Esophagus muscularis mucosa (tissue), 4 donors: ENCODE data around the gene NEK11. TPM values are rescaled to one million over a fixed set of nuclear protein-coding genes. Genes with fewer than 3 reads are reported as not detected.

Experiments
- DNase-seq: peaks from one replicate; pipeline ENCODE4 v3.0.0-alpha.2; 2017; ENCODE audit errors: extremely low spot score
- H3K27ac ChIP-seq, 4 donors: fragments of 200-600 bp; sonication (generic); replicated peaks in 1 of 4; 1 replicate in 3 of 4; 2 replicates in 1 of 4; pipeline ENCODE4 v1.5.1; 2016 to 2019; ENCODE audit warnings: mild to moderate bottlenecking in 1 of 4
- H3K27me3 ChIP-seq, 4 donors: fragments of 200-600 bp; sonication (generic); one replicate each; pipeline versions ENCODE4 v1.5.1 to v1.6.0; 2016 to 2019
- H3K36me3 ChIP-seq, 4 donors: fragments of 200-600 bp; sonication (generic); one replicate each; pipeline ENCODE4 v1.5.1; 2016 to 2019
- H3K4me1 ChIP-seq, 4 donors: fragments of 200-600 bp; sonication (generic); one replicate each; pipeline ENCODE4 v1.5.1; 2016 to 2019
- H3K4me3 ChIP-seq, 4 donors: fragments of 200-600 bp; sonication (generic); 1 replicate in 2 of 4; 2 replicates in 2 of 4; pipeline ENCODE4 v1.5.1; 2016 to 2019; ENCODE audit warnings: mild to moderate bottlenecking in 4 of 4, moderate library complexity in 1 of 4
- H3K9me3 ChIP-seq, 4 donors: fragments of 200-600 bp; sonication (generic); 1 replicate in 3 of 4; 2 replicates in 1 of 4; pipeline ENCODE4 v1.5.1; 2016 to 2019
- EP300 ChIP-seq: sonication (generic); formaldehyde crosslinking; IDR thresholded peaks from one replicate; pipeline ENCODE4 v1.6.1; 2017; ENCODE audit warnings: antibody characterized with exemption
- POLR2A ChIP-seq: fragments of 450-650 bp; IDR thresholded peaks from one replicate; pipeline ENCODE4 v1.6.1; 2017; ENCODE audit warnings: antibody characterized with exemption, moderate library complexity, mild to moderate bottlenecking, low read depth
- POLR2AphosphoS5 ChIP-seq, 2 donors: sonication (generic); formaldehyde crosslinking; IDR thresholded peaks; one replicate each; pipeline ENCODE4 v1.6.1; 2017; ENCODE audit warnings: antibody characterized with exemption in 2 of 2
- WGBS: methylation state at CpG from one replicate; pipeline ENCODE4 v1.1.5; 2018; 5-methylcytosine and 5-hydroxymethylcytosine counted together
- intact Hi-C: fragments of 100-400 bp; cut with DNase I; formaldehyde crosslinking; loops from one replicate; pipeline ENCODE4 v1.15.1; 2023
- total RNA-seq, 4 donors: library from RNA; depleted of rRNA; stranded (reverse); fragments of >200 nt; gene quantifications; one replicate each; pipeline versions ENCODE4 v1.1.0 to v1.2.1, GENCODE V29; 2016
- TF ChIP-seq, protein P1 (sequence below), 3 experiments: fragments of 200-600 bp in 2 of 3; fragments of 450-650 bp in 1 of 3; sonication (generic) in 2 of 3; IDR thresholded peaks; one replicate each; pipeline ENCODE4 v1.5.1; 2017 to 2019; ENCODE audit warnings: antibody characterized with exemption in 3 of 3, mild to moderate bottlenecking in 2 of 3, moderate library complexity in 1 of 3

NEK11 gene
- total RNA-seq, 4 donors from 2014 or later, result 5.4 to 12.0 (median 6.8) TPM

DNA sequence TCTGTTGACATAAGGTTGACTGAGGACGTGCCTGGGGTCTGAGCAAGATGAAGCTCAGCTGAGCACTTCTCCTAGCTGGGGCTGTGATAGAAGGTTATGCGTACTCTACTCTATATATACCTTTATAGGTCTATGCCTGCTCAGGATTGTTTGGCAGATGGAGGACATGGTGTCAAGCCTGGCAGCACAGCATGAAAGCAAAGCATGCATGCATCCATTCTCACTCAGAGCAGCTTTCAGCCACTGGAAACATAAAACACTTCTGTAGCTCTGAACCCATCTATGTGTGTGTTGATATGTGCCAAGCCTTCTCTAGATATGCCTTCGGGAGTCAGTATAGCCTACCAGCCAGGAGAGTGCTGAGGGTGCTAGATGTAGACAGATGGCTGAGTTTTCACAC is 212.6 kb downstream of the NEK11 start:
- Histone ChIP-seq H3K4me1 (no peaks in the 10 kb centered on the region), H3K36me3 (peaks cover 0 to 4% (median under 1%) of the 10 kb centered on the region in 4 donors), H3K27ac (no peak overlapping the region), H3K27me3 (no peaks in the 10 kb centered on the region), H3K4me3 (no peak overlapping the region), H3K9me3 (no peaks in the 10 kb centered on the region)
- TF ChIP-seq POLR2A (no peak), POLR2AphosphoS5 (IDR thresholded peaks at IDR 0.05) (no peak), EP300 (no peak)
- TF ChIP-seq, protein P1, sequence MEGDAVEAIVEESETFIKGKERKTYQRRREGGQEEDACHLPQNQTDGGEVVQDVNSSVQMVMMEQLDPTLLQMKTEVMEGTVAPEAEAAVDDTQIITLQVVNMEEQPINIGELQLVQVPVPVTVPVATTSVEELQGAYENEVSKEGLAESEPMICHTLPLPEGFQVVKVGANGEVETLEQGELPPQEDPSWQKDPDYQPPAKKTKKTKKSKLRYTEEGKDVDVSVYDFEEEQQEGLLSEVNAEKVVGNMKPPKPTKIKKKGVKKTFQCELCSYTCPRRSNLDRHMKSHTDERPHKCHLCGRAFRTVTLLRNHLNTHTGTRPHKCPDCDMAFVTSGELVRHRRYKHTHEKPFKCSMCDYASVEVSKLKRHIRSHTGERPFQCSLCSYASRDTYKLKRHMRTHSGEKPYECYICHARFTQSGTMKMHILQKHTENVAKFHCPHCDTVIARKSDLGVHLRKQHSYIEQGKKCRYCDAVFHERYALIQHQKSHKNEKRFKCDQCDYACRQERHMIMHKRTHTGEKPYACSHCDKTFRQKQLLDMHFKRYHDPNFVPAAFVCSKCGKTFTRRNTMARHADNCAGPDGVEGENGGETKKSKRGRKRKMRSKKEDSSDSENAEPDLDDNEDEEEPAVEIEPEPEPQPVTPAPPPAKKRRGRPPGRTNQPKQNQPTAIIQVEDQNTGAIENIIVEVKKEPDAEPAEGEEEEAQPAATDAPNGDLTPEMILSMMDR (IDR thresholded peaks at IDR 0.05), result no peak
- WGBS, result 86% methylated on average over 3 of the region's 3 CpGs
- intact Hi-C loops, result no loop called here
- DNase-seq, result no peak

DNA sequence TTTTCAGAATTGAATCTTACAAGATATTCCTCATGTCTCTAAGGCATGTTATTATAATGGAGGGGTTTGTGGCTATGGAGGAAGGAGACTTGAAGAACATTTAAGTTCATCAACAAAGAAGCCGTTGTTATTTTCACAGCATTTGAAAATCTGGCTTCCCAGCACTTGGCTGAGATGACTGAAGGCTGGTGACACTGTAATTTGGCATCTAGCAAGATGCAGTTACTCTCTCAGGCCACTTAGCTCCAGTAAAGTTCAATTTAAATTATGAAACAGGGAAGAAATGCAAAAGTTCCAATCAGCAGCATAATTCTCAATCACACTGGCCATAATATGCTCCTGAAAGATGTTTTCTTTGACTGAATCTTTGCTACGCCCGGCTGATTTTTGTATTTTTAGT is 215.5 kb downstream of the NEK11 start:
- no peaks in the 10 kb centered on the region for H3K4me1 ChIP-seq
- H3K27me3 ChIP-seq, result no peaks in the 10 kb centered on the region
- intact Hi-C loops, result no loop called here
- peaks cover 0 to 6% (median 5%) of the 10 kb centered on the region in 4 donors for H3K36me3 ChIP-seq
- no peak overlapping the region for H3K27ac ChIP-seq
- H3K9me3 ChIP-seq, result no peaks in the 10 kb centered on the region
- DNase-seq, result no peak
- WGBS, result 95% methylated on average over 3 of the region's 3 CpGs
- no peak overlapping the region for H3K4me3 ChIP-seq
- TF ChIP-seq EP300 (no peak), POLR2A (no peak), POLR2AphosphoS5 (IDR thresholded peaks at IDR 0.05) (no peak)
- TF ChIP-seq, protein P1 (IDR thresholded peaks at IDR 0.05), result no peak

DNA sequence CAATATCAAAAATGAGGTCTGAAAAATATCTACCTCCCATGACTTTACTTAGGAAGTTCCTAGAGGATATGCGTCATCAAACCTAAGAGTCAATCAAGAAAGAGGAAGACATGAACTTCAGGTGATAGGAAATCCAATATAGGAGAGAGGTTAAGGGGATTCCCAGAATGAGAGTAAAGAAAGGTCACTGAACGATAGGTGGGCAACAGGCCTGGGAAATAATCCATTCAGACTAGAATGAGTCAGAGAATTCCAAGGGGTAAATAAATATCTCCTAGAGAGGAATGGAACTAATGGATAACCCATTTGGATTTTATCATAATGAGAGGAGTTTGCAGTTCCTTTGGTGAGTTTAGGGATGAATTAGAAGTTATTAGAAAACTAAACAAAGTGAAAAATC is 223.8 kb downstream of the NEK11 start:
- no peak overlapping the region for H3K4me3 ChIP-seq
- DNase-seq, result no peak
- H3K9me3 ChIP-seq, result no peaks in the 10 kb centered on the region
- intact Hi-C loops, result no loop called here
- H3K36me3 ChIP-seq, result no peaks in the 10 kb centered on the region
- TF ChIP-seq POLR2AphosphoS5 (IDR thresholded peaks at IDR 0.05) (no peak), EP300 (no peak), POLR2A (no peak)
- TF ChIP-seq, protein P1 (IDR thresholded peaks at IDR 0.05), result no peak
- H3K27ac ChIP-seq, result no peak overlapping the region
- H3K4me1 ChIP-seq, result no peaks in the 10 kb centered on the region
- H3K27me3 ChIP-seq, result no peaks in the 10 kb centered on the region
- whole genome bisulfite sequencing, result 91% methylated on average over 2 of the region's 2 CpGs

DNA sequence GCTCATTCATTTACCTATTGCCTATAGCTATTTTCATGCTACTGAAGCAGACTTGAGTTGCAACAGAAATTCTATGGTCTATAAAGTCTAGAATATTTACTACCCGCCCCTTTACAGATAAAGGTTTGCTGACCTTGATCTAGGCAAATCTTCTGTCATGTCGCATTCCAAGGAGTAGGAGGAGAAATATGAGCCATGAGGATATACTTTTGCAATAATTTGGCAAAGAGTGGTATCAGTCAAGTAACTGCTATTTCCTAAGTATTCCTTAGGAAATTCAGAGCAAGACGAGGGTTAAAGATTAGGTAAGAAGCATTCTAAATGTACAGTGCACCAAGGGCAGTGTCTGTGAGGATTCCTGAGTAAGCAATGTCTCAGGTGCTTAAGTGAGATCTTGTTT is 233.8 kb downstream of the NEK11 start:
- Histone ChIP-seq H3K27me3 (peaks cover 0 to 3% (median 0%) of the 10 kb centered on the region in 4 donors), H3K9me3 (peaks cover 0 to 9% (median 2%) of the 10 kb centered on the region in 4 donors), H3K4me1 (no peaks in the 10 kb centered on the region), H3K36me3 (no peaks in the 10 kb centered on the region), H3K27ac (no peak overlapping the region), H3K4me3 (no peak overlapping the region)
- TF ChIP-seq POLR2A (no peak), POLR2AphosphoS5 (IDR thresholded peaks at IDR 0.05) (no peak), EP300 (no peak)
- TF ChIP-seq, protein P1 (IDR thresholded peaks at IDR 0.05), result no peak
- intact Hi-C loops, result no loop called here
- WGBS, result 82% methylated on average over 3 of the region's 3 CpGs
- no peak for DNase-seq

DNA sequence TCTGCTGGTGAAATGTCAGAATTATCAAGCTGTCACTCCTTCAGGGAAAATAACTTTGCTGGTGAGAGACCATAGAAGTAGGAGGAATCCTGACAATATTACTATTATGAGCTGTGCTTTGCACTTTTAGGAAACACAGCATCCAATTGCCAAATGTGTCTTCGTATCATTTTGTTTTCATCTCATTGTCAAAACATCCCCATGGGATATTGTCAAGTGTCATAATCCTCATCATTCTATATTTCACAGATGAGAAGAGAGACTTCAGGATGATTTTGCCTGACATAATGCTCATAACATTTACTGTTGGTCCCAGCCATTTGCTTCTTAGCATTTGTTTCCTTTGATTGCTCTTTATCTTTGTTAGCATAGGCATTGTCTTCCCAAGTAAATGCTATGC is 234.4 kb downstream of the NEK11 start:
- WGBS, result 91% methylated on average over 1 of the region's 1 CpG
- no peak for TF ChIP-seq EP300
- no peak for TF ChIP-seq POLR2A
- TF ChIP-seq POLR2AphosphoS5 (IDR thresholded peaks at IDR 0.05), result no peak
- TF ChIP-seq, protein P1 (IDR thresholded peaks at IDR 0.05), result no peak
- no peaks in the 10 kb centered on the region for H3K36me3 ChIP-seq
- intact Hi-C loops, result no loop called here
- DNase-seq, result no peak
- H3K4me1 ChIP-seq, result no peaks in the 10 kb centered on the region
- peaks cover 0 to 3% (median 0%) of the 10 kb centered on the region in 4 donors for H3K27me3 ChIP-seq
- H3K9me3 ChIP-seq, result peaks cover 0 to 9% (median 3%) of the 10 kb centered on the region in 4 donors
- no peak overlapping the region for H3K4me3 ChIP-seq
- no peak overlapping the region for H3K27ac ChIP-seq
